Osteoblast (primary cell): ENCODE measurements around the gene FBXL5. TPM values are rescaled to one million over a fixed set of nuclear protein-coding genes. Genes with fewer than 3 reads are reported as not detected.

ENCODE experiments used
- DNase-seq: peaks from one replicate; pipeline ENCODE4 v3.0.0; 2011; ENCODE audit warnings: low spot score, mixed read lengths; ENCODE audit not compliant: insufficient read length; ENCODE audit errors: missing footprints
- H2AFZ ChIP-seq: 2 replicates; pipeline ENCODE4 v1.6.0; 2011; ENCODE audit warnings: mild to moderate bottlenecking, low read length
- H3K27ac ChIP-seq: 2 replicates; pipeline ENCODE4 v1.5.1; 2011; ENCODE audit warnings: mild to moderate bottlenecking, low read depth, low read length, moderate library complexity
- H3K27me3 ChIP-seq: 2 replicates; pipeline ENCODE4 v1.6.0; 2012; ENCODE audit warnings: mild to moderate bottlenecking, control low read depth, inconsistent platforms, low read length, moderate library complexity; ENCODE audit not compliant: insufficient read depth
- H3K36me3 ChIP-seq: 2 replicates; pipeline ENCODE4 v1.5.1; 2011; ENCODE audit warnings: mild to moderate bottlenecking, low read length, control low read depth, moderate library complexity; ENCODE audit not compliant: insufficient read depth
- H3K4me1 ChIP-seq: 2 replicates; pipeline ENCODE4 v1.5.1; 2011; ENCODE audit warnings: mild to moderate bottlenecking, low read length, control low read depth, moderate library complexity; ENCODE audit not compliant: insufficient read depth
- H3K4me2 ChIP-seq: 2 replicates; pipeline ENCODE4 v1.6.0; 2011; ENCODE audit warnings: mild to moderate bottlenecking, low read length; ENCODE audit not compliant: insufficient read depth
- H3K4me3 ChIP-seq: fragments of 200-600 bp; sonication (generic); 3 replicates; pipeline ENCODE4 v1.5.1; 2012; ENCODE audit warnings: mild to moderate bottlenecking, low read length, inconsistent platforms; ENCODE audit not compliant: insufficient read depth
- H3K79me2 ChIP-seq: 2 replicates; pipeline ENCODE4 v1.6.0; 2012; ENCODE audit warnings: mild to moderate bottlenecking, low read length, control low read depth, inconsistent platforms; ENCODE audit not compliant: insufficient read depth
- H3K9me3 ChIP-seq: 2 replicates; pipeline ENCODE4 v1.5.1; 2011; ENCODE audit warnings: low read depth, low read length, control low read depth
- H4K20me1 ChIP-seq: 2 replicates; pipeline ENCODE4 v1.6.0; 2012; ENCODE audit warnings: mild to moderate bottlenecking, low read length, control low read depth; ENCODE audit not compliant: insufficient read depth
- CTCF ChIP-seq: IDR thresholded peaks from 2 replicates; pipeline ENCODE4 v1.5.1; 2011; ENCODE audit warnings: mild to moderate bottlenecking, low read depth, low read length, moderate library complexity; ENCODE audit errors: extremely low read depth
- total RNA-seq: library from RNA; depleted of rRNA; stranded (reverse); fragments of >200 nt; gene quantifications from 2 replicates; pipeline ENCODE4 v1.2.3, GENCODE V29; 2012

Gene FBXL5
- total RNA-seq, 1 donor, result 108 TPM

- peak within 1 kb of the TSS; percentile 93 for H3K4me3 ChIP-seq
- peaks cover 29% of the 10 kb centered on the region for H3K4me1 ChIP-seq
- H3K9me3 ChIP-seq, result no peaks in the 10 kb centered on the region
- H3K4me2 ChIP-seq, result peak within 1 kb of the TSS; percentile 85
- H3K36me3 ChIP-seq, result peaks cover 22% of the 10 kb centered on the region
- H2AFZ ChIP-seq, result peak within 1 kb of the TSS; percentile 92
- peaks cover 89% of the 10 kb centered on the region for H3K79me2 ChIP-seq
- peak within 1 kb of the TSS; percentile 99 for H3K27ac ChIP-seq
- no peaks in the 10 kb centered on the region for H4K20me1 ChIP-seq
- H3K27me3 ChIP-seq, result no peaks in the 10 kb centered on the region
- peak; percentile 96 for DNase-seq
- no peak for TF ChIP-seq CTCF
Observed at GRCh38 chr4:15681372-15682241, 26.4 kb upstream of the FBXL5 start, which contains the start of gene FAM200B. FAM200B (plus strand) TSS chr4:15681827; CDS start chr4:15686978, 5,151 bp downstream.

GRCh38 chr4:15681067-15681371, 25.9 kb upstream of the FBXL5 start:
- Histone ChIP-seq H3K79me2 (peaks cover 91% of the 10 kb centered on the region), H3K36me3 (peaks cover 16% of the 10 kb centered on the region), H4K20me1 (no peaks in the 10 kb centered on the region), H3K4me3 (peak overlapping the region; percentile 93), H3K9me3 (no peaks in the 10 kb centered on the region), H3K4me2 (peak overlapping the region; percentile 85), H3K4me1 (peaks cover 29% of the 10 kb centered on the region), H3K27ac (peak overlapping the region; percentile 99), H3K27me3 (no peaks in the 10 kb centered on the region), H2AFZ (peak overlapping the region; percentile 92)
- no peak for TF ChIP-seq CTCF
- DNase-seq, result no peak

- Histone ChIP-seq H3K36me3 (no peaks in the 10 kb centered on the region), H3K27ac (peak overlapping the region; percentile 24), H3K9me3 (no peaks in the 10 kb centered on the region), H3K4me1 (peaks cover 21% of the 10 kb centered on the region), H4K20me1 (no peaks in the 10 kb centered on the region), H3K4me3 (no peak overlapping the region), H3K27me3 (no peaks in the 10 kb centered on the region), H2AFZ (no peak overlapping the region), H3K4me2 (peak overlapping the region; percentile 28), H3K79me2 (peaks cover 91% of the 10 kb centered on the region)
- TF ChIP-seq CTCF, result no peak
- DNase-seq, result no peak
Observed at GRCh38 chr4:15677507-15677988, 22.4 kb upstream of the FBXL5 start.

GRCh38 chr4:15676899-15677298, 21.7 kb upstream of the FBXL5 start:
- Histone ChIP-seq H3K27ac (no peak overlapping the region), H3K79me2 (peaks cover 91% of the 10 kb centered on the region), H4K20me1 (no peaks in the 10 kb centered on the region), H3K4me1 (peaks cover 21% of the 10 kb centered on the region), H2AFZ (no peak overlapping the region), H3K4me3 (no peak overlapping the region), H3K36me3 (no peaks in the 10 kb centered on the region), H3K27me3 (no peaks in the 10 kb centered on the region), H3K9me3 (no peaks in the 10 kb centered on the region), H3K4me2 (no peak overlapping the region)
- no peak for TF ChIP-seq CTCF
- no peak for DNase-seq
